Heart right ventricle (tissue), 16 donors: Measurements from ENCODE around the gene ATXN7L2. TPM values are rescaled to one million over a fixed set of nuclear protein-coding genes. Genes with fewer than 3 reads are reported as not detected.

Source experiments
- ATAC-seq, 8 donors: fragments of 200-7000 bp; cut with Tn5 transposase; one replicate each; pipeline ENCODE4 v1.9.1; 2020; ENCODE audit warnings: mild to moderate bottlenecking in 8 of 8, moderate library complexity in 8 of 8, moderate number of reproducible peaks in 1 of 8
- DNase-seq, 2 donors: peaks; one replicate each; pipeline ENCODE4 v3.0.0-alpha.2; 2020
- H3K27ac ChIP-seq, 10 donors: fragments of 200-600 bp; sonication (generic) in 2 of 10; one replicate each; pipeline versions ENCODE4 v1.5.0 to v1.8.0; 2020 to 2022; ENCODE audit warnings: mild to moderate bottlenecking in 3 of 10
- H3K27me3 ChIP-seq, 7 donors: fragments of 200-600 bp; one replicate each; pipeline ENCODE4 v1.8.0; 2021 to 2022; ENCODE audit warnings: mild to moderate bottlenecking in 2 of 7
- H3K36me3 ChIP-seq, 9 donors: fragments of 200-600 bp; sonication (generic) in 1 of 9; one replicate each; pipeline versions ENCODE4 v1.5.0 to v1.8.0; 2020 to 2022; ENCODE audit warnings: mild to moderate bottlenecking in 2 of 9
- H3K4me1 ChIP-seq, 9 donors: fragments of 200-600 bp; sonication (generic) in 1 of 9; one replicate each; pipeline versions ENCODE4 v1.5.0 to v1.8.0; 2020 to 2022; ENCODE audit warnings: mild to moderate bottlenecking in 4 of 9
- H3K4me3 ChIP-seq, 10 donors: fragments of 200-600 bp; sonication (generic) in 2 of 10; one replicate each; pipeline versions ENCODE4 v1.5.0 to v1.8.0; 2020 to 2022; ENCODE audit warnings: mild to moderate bottlenecking in 7 of 10, moderate library complexity in 2 of 10
- H3K9me3 ChIP-seq, 11 donors: fragments of 200-600 bp in 10 of 11; sonication (generic) in 2 of 11; one replicate each; pipeline versions ENCODE4 v1.5.0 to v1.8.0; 2013 to 2022; ENCODE audit warnings: mild to moderate bottlenecking in 2 of 11, control low read depth in 1 of 11, moderate library complexity in 1 of 11
- WGBS, 2 donors: extraction: QIAGEN DNeasy Blood & Tissue Kit; methylation state at CpG; one replicate each; pipeline ENCODE4 v1.1.7; 2013; ENCODE audit warnings: inconsistent platforms in 1 of 2; 5-methylcytosine and 5-hydroxymethylcytosine counted together
- intact Hi-C, 10 donors: fragments of 100-400 bp; cut with DNase I; formaldehyde crosslinking; loops; one replicate each; pipeline versions ENCODE4 v1.11.1 to v1.14.2; 2022
- polyA plus RNA-seq, 2 donors: library from polyadenylated mRNA; stranded (reverse); fragments of 200-250 nt; gene quantifications; one replicate each; pipeline ENCODE4 v1.2.3, GENCODE V29; 2013
- total RNA-seq, 10 donors: library from RNA; stranded (reverse); fragmentation: NEBNext Ultra II Directional in 3 of 10; extraction: Animal tissue kit (Norgen Biotek cat#: 25700) in 3 of 10; gene quantifications; one replicate each; pipeline versions ENCODE4 v1.2.1 to v1.2.4, GENCODE V29; 2021 to 2023
- TF ChIP-seq, protein P1 (sequence below), 9 donors: fragments of 200-600 bp; sonication (generic) in 2 of 9; IDR thresholded peaks; one replicate each; pipeline versions ENCODE4 v1.5.0 to v1.8.0; 2021 to 2022; ENCODE audit warnings: antibody characterized with exemption in 9 of 9, mild to moderate bottlenecking in 5 of 9, moderate library complexity in 1 of 9
- donor health status: Arrhythmogenic right ventricular cardiomyopathy.
- donor health status: ischemic (EF 13 %, LVEDD 7.1; RV severe dilation, severe dysfunction).
- donor health status: healthy with polysubstance abuse.
- donor health status: DM: no; HTN: yes; CAD: no.
- donor health status: DM: no; HTN: no; CAD: no.
- donor health status: ischemic (EF 25% LVEDD 6.9; RV normal size, moderate dysfunction).
- donor health status: ischemic (EF 25% LVEDD 5.7; RV mildly dilated, moderate dysfunction).
- donor health status: healthy.
- donor health status: DM: yes; HTN: yes; CAD: no.
- donor health status: Ischemic cardiomyopathy.
- donor health status: ischemic (EF 35%, LVEDD 5.7; RV mildly dilated, moderate dysfunction).
- donor health status: nonischemic (EF 11% LVEDD 7.7; RV severe dilation, severe dysfunction).
- donor health status: DM: yes; HTN: yes; CAD: no.
- donor health status: PGD.
- donor health status: ischemic (EF 29% LVEDD 5.4; RV normal size, mild dysfunction).
- donor health status: nonischemic (EF 23%, LVEDD 6.1; RV moderate dilation, normal function).

The ATXN7L2 gene
- total and polyA plus RNA-seq, 12 donors: 1.8 to 11.4 (median 2.6) TPM

DNA sequence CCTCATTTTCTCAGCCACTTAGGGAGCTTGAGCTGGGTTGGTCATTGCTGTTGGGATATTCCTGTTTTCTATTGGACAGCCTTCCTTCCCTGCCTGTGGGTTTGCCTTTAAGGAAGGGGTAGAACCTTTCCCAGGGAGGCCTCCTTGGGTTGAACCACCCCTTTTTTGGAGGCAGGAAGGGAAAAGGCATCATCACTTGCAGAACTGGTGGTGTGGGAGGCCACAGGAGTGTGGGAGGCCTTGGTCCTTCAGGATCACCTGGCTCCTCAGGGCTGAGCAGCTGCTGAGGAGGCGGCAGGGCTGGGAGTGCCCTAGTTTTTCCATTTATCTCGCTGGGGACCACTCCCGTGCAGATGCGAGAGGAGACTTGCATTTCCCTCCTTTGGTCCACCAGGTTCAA, 9.5 kb downstream of the ATXN7L2 start:
- Histone ChIP-seq H3K36me3 (peaks cover 0 to 47% (median 8%) of the 10 kb centered on the region in 9 donors), H3K4me3 (peak overlapping the region in 2 of 10 donors; percentile 74 to 88), H3K4me1 (peaks cover 0 to 36% (median 21%) of the 10 kb centered on the region in 9 donors), H3K27me3 (no peaks in the 10 kb centered on the region), H3K9me3 (no peaks in the 10 kb centered on the region), H3K27ac (peak overlapping the region in 6 of 10 donors; percentile 46 to 90 (median 78))
- DNase-seq: no peak
- WGBS, 2 donors: 66 to 73% methylated on average over 4 of the region's 4 CpGs
- intact Hi-C loops: loop anchor here in 3 of 10 donors (1.0 to 2.0 kb wide), 2 partner anchors 39 to 40 kb away; no protein-coding TSS in a partner anchor
- TF ChIP-seq, protein P1, sequence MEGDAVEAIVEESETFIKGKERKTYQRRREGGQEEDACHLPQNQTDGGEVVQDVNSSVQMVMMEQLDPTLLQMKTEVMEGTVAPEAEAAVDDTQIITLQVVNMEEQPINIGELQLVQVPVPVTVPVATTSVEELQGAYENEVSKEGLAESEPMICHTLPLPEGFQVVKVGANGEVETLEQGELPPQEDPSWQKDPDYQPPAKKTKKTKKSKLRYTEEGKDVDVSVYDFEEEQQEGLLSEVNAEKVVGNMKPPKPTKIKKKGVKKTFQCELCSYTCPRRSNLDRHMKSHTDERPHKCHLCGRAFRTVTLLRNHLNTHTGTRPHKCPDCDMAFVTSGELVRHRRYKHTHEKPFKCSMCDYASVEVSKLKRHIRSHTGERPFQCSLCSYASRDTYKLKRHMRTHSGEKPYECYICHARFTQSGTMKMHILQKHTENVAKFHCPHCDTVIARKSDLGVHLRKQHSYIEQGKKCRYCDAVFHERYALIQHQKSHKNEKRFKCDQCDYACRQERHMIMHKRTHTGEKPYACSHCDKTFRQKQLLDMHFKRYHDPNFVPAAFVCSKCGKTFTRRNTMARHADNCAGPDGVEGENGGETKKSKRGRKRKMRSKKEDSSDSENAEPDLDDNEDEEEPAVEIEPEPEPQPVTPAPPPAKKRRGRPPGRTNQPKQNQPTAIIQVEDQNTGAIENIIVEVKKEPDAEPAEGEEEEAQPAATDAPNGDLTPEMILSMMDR (IDR thresholded peaks at IDR 0.05): no peak
- no peak for ATAC-seq

DNA sequence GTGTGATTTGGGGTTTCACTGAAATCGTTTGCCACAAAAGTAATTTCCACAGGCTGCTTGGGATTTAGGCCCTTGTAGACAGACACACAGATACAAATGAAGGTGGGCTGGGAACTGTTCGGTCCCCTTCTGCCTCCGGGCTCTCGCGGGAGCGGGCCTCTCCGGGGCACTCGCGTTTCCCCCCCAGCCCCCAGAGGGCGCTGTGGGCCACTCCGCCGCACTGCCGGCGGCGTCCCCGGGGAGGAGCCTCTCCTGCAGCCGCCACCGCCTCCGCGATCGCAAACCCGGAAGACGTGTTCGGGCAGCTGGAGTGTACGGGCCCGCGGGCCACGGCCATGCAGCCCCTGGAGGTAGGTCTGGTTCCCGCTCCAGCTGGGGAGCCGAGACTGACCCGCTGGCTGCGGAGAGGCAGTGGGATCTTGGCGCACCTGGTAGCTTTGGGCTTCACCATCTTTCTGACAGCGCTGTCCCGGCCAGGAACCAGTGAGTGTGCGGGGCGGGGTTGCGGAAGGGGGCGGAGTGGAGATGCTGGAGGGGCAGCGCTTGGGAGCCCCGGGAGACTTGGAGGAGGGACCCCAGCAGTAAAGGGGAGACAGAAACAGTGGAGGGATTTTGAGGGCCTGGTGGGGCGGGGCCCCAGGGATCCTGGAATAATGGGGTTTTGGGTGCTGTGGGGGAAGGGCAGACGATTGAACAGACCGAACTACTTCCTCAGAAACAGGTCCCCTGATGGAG, 10.3 kb downstream of the ATXN7L2 start, which contains the start of gene CYB561D1:
CYB561D1 (plus strand) TSS at position 290 of the 735 bp plus-strand sequence; CDS start at position 336, 46 bp downstream.
- peak; percentile 85 to 91 for DNase-seq
- Histone ChIP-seq H3K36me3 (peaks cover 0 to 44% (median 8%) of the 10 kb centered on the region in 9 donors), H3K4me1 (peaks cover 0 to 42% (median 21%) of the 10 kb centered on the region in 9 donors), H3K27ac (peak within 1 kb of the TSS in 9 of 10 donors; percentile 46 to 92 (median 79)), H3K9me3 (no peaks in the 10 kb centered on the region), H3K27me3 (no peaks in the 10 kb centered on the region), H3K4me3 (peak within 1 kb of the TSS; percentile 56 to 98 (median 86))
- intact Hi-C loops: loop anchor here in 5 of 10 donors (1.0 to 2.0 kb wide), 2 partner anchors 38 to 39 kb away; no protein-coding TSS in a partner anchor
- TF ChIP-seq, protein P1 (IDR thresholded peaks at IDR 0.05): peak; percentile 92 to 100 (median 97)
- peak; percentile 88 to 95 (median 93) for ATAC-seq
- 0 to 1% methylated on average over 44 of the region's 44 CpGs for WGBS, 2 donors

DNA sequence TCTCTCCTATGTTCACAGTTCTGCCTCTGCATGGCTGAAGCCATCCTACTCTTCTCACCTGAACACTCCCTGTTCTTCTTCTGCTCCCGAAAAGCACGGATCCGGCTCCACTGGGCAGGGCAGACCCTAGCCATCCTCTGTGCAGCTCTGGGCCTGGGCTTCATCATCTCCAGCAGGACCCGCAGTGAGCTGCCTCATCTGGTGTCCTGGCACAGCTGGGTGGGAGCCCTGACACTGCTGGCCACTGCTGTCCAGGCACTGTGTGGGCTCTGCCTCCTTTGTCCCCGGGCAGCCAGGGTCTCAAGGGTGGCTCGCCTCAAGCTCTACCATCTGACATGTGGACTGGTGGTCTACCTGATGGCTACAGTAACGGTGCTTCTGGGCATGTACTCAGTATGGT, 12.0 kb downstream of the ATXN7L2 start:
- intact Hi-C loops: loop anchor here in 2 of 10 donors (2.0 kb wide), 2 partner anchors 35 to 37 kb away; no protein-coding TSS in a partner anchor
- peaks cover 0 to 50% (median 8%) of the 10 kb centered on the region in 9 donors for H3K36me3 ChIP-seq
- no peak for DNase-seq
- no peaks in the 10 kb centered on the region for H3K27me3 ChIP-seq
- no peak overlapping the region for H3K4me3 ChIP-seq
- WGBS, 2 donors: 88 to 96% methylated on average over 7 of the region's 7 CpGs
- H3K9me3 ChIP-seq: no peaks in the 10 kb centered on the region
- TF ChIP-seq, protein P1 (IDR thresholded peaks at IDR 0.05): no peak
- H3K27ac ChIP-seq: no peak overlapping the region
- ATAC-seq: no peak
- peaks cover 0 to 41% (median 20%) of the 10 kb centered on the region in 9 donors for H3K4me1 ChIP-seq

DNA sequence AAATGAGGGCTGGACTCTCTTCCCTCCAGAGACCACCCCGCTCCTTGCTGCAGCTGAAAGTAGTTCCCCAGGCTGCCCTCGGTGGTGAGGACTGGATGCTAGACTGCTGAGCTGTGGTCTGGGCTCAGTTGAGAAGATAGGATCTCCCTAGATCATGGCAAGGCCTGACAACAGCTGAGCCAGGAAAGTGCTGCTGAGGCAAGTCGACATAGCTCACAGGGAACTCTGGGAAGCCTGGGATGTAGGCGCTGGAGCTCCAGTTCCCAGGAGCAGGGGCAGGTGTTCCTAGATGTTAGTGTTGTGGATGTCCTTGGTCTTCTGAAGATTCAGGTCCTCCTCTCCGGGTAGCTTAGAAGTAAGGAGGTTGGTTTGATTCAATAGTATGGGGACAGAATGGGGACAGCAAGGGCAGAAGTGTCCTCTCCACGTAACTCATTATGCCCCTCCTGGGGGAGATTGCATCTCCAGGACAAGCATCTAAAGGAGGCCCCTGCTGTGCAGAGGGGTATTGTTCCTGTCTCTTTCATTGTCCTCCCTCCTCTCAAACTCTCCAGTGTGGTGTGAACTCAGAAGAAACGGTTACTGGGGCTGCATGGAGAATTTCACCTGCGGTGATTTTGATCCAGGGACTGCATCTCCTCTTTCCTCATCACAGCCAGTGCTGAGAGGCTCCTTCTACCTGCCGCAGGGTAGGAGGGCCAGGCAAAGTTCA, 13.9 kb downstream of the ATXN7L2 start:
- ATAC-seq: no peak
- Histone ChIP-seq H3K27ac (no peak overlapping the region), H3K4me1 (peaks cover 0 to 50% (median 14%) of the 10 kb centered on the region in 9 donors), H3K9me3 (no peaks in the 10 kb centered on the region), H3K4me3 (no peak overlapping the region), H3K36me3 (peaks cover 0 to 64% (median 8%) of the 10 kb centered on the region in 9 donors), H3K27me3 (no peaks in the 10 kb centered on the region)
- DNase-seq: no peak
- WGBS, 2 donors: 66 to 75% methylated on average over 9 of the region's 9 CpGs
- intact Hi-C loops: loop anchor here in 2 of 10 donors (1.0 to 2.0 kb wide), 2 partner anchors 33 to 35 kb away; no protein-coding TSS in a partner anchor
- TF ChIP-seq, protein P1 (IDR thresholded peaks at IDR 0.05): no peak
